PC-9 (cell line): ENCODE measurements around the gene SIGLEC15. TPM values are rescaled to one million over a fixed set of nuclear protein-coding genes. Genes with fewer than 3 reads are reported as not detected.

Experiments used
- BruUV-seq: library from RNA; stranded (reverse); fragments of 400-500 nt; replicated peaks from 2 replicates; lab custom pipeline; 2021; lab: Mats Ljungman, UMichigan
- CTCF ChIA-PET: fragments of 300-600 bp; sonication (Branson Sonifier 250); formaldehyde crosslinking; loops from one replicate; lab custom pipeline; 2022; ENCODE audit warnings: antibody characterized with exemption; lab: Charles Lee
- POLR2A ChIA-PET: fragments of 300-600 bp; sonication (Branson Sonifier 250); formaldehyde crosslinking; loops from one replicate; lab custom pipeline; 2022; ENCODE audit warnings: antibody characterized with exemption; ENCODE audit not compliant: unreplicated experiment; lab: Charles Lee
- DNase-seq, 2 experiments: peaks; one replicate each; pipeline versions ENCODE4 v3.0.0 to v3.0.0-alpha.2; 2015 to 2022; ENCODE audit warnings: mixed read lengths in 1 of 2
- H2AFZ ChIP-seq: fragments of 200-600 bp; sonication (generic); 2 replicates; pipeline ENCODE4 v1.8.1; 2017; ENCODE audit warnings: antibody characterized with exemption
- H3F3A ChIP-seq: fragments of 200-600 bp; sonication (generic); 2 replicates; pipeline ENCODE4 v1.8.1; 2017; ENCODE audit warnings: antibody characterized with exemption, mild to moderate bottlenecking, low read depth; ENCODE audit not compliant: insufficient read depth
- H3K27ac ChIP-seq: fragments of 200-600 bp; sonication (generic); 2 replicates; pipeline ENCODE4 v1.6.1; 2016; ENCODE audit warnings: mixed run types
- H3K27me3 ChIP-seq: fragments of 200-600 bp; sonication (generic); 2 replicates; pipeline ENCODE4 v1.6.1; 2016; ENCODE audit warnings: low read depth, mixed run types; ENCODE audit not compliant: insufficient read depth
- H3K36me3 ChIP-seq: fragments of 200-600 bp; sonication (generic); 2 replicates; pipeline ENCODE4 v1.6.1; 2016; ENCODE audit warnings: low read depth, mixed run types
- H3K4me1 ChIP-seq: fragments of 200-600 bp; sonication (generic); replicated peaks from 2 replicates; pipeline ENCODE4 v1.6.1; 2016; ENCODE audit warnings: mixed run types; ENCODE audit not compliant: insufficient read depth
- H3K4me2 ChIP-seq: fragments of 200-600 bp; sonication (generic); 2 replicates; pipeline ENCODE4 v1.6.1; 2017; ENCODE audit warnings: mixed run types
- H3K4me3 ChIP-seq: fragments of 200-600 bp; sonication (generic); 2 replicates; pipeline ENCODE4 v1.6.1; 2016; ENCODE audit warnings: mixed run types
- H3K79me2 ChIP-seq: fragments of 200-600 bp; sonication (generic); 2 replicates; pipeline ENCODE4 v1.6.1; 2017; ENCODE audit warnings: low read depth, mixed run types
- H3K9me2 ChIP-seq: fragments of 200-600 bp; sonication (generic); 2 replicates; pipeline ENCODE4 v1.8.1; 2017; ENCODE audit warnings: mild to moderate bottlenecking; ENCODE audit not compliant: insufficient read depth
- H3K9me3 ChIP-seq: fragments of 200-600 bp; sonication (generic); 2 replicates; pipeline ENCODE4 v1.8.1; 2016; ENCODE audit warnings: low read depth; ENCODE audit not compliant: insufficient read depth
- H4K20me1 ChIP-seq: fragments of 200-600 bp; sonication (generic); 2 replicates; pipeline ENCODE4 v1.8.1; 2017; ENCODE audit not compliant: insufficient read depth
- EZH2 ChIP-seq: fragments of 200-600 bp; sonication (generic); IDR thresholded peaks from 2 replicates; pipeline ENCODE4 v1.8.0; 2017; ENCODE audit warnings: antibody characterized with exemption, low read depth
- intact Hi-C: fragments of 100-400 bp; cut with micrococcal nuclease; formaldehyde crosslinking; loops from one replicate; pipeline ENCODE4 v1.10.0; 2022; ENCODE audit not compliant: unreplicated experiment
- total RNA-seq: library from RNA; stranded (reverse); gene quantifications from 2 replicates; pipeline ENCODE4 v1.2.3, GENCODE V29; 2021
- TF ChIP-seq, protein P1 (sequence below): fragments of 200-600 bp; sonication (generic); conservative IDR thresholded peaks from 2 replicates; pipeline ENCODE4 v1.6.1; 2017; ENCODE audit warnings: mixed run types, antibody characterized with exemption, mild to moderate bottlenecking, moderate library complexity

The SIGLEC15 gene
- total RNA-seq, 1 experiment from 2014 or later: 1.0 TPM

DNA sequence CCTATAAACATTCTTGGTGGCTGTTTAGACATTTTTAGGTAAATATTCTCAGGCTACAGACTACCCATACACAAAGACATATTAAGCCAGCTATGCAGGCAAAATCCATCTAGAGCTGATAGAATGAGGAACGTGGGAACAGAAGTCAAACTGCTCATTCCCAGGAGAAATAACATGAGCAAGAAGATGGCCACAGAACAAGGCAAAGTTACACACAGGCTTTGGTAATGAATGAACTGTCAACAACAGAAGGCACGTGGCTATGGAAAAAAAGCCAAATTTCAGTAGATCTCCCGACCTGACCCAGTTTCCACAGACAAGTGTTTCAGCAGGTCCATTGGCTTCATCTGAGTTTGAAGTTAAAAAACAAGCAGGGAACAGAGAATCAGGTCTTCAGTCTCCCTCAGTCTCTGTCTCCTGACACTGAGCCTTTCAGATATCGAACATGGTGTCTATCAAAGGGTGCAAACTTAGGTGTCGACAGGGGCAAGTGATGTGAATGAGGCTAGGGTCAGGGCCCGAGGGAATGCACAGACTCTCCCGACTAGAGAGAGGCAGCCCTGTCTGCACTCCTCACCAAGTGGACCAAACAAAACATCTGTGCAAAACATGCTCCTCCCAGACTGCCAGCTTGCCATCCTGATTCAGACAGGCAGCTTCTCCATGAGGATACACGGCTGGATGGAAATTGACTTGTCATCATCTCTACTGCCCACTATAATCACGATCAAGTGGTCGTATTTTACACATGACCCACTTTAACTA, 25.9 kb downstream of the SIGLEC15 start:
- no peaks in the 10 kb centered on the region for H3K79me2 ChIP-seq
- H3F3A ChIP-seq: no peaks in the 10 kb centered on the region
- H3K9me2 ChIP-seq: no peaks in the 10 kb centered on the region
- no peaks in the 10 kb centered on the region for H4K20me1 ChIP-seq
- TF ChIP-seq EZH2: no peak
- TF ChIP-seq, protein P1, sequence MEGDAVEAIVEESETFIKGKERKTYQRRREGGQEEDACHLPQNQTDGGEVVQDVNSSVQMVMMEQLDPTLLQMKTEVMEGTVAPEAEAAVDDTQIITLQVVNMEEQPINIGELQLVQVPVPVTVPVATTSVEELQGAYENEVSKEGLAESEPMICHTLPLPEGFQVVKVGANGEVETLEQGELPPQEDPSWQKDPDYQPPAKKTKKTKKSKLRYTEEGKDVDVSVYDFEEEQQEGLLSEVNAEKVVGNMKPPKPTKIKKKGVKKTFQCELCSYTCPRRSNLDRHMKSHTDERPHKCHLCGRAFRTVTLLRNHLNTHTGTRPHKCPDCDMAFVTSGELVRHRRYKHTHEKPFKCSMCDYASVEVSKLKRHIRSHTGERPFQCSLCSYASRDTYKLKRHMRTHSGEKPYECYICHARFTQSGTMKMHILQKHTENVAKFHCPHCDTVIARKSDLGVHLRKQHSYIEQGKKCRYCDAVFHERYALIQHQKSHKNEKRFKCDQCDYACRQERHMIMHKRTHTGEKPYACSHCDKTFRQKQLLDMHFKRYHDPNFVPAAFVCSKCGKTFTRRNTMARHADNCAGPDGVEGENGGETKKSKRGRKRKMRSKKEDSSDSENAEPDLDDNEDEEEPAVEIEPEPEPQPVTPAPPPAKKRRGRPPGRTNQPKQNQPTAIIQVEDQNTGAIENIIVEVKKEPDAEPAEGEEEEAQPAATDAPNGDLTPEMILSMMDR: no peak
- peaks cover 6% of the 10 kb centered on the region for H3K36me3 ChIP-seq
- no peak overlapping the region for H3K27ac ChIP-seq
- H3K4me2 ChIP-seq: no peak overlapping the region
- POLR2A ChIA-PET: no interaction called here
- CTCF ChIA-PET: interaction anchor here (0.6 kb wide), 1 partner anchor 145 kb away, joined by 4 read pairs; no protein-coding TSS in a partner anchor
- H3K27me3 ChIP-seq: no peaks in the 10 kb centered on the region
- no peak overlapping the region for H3K4me3 ChIP-seq
- H2AFZ ChIP-seq: no peak overlapping the region
- intact Hi-C loops: no loop called here
- H3K4me1 ChIP-seq: no peaks in the 10 kb centered on the region
- no TSS peak for BruUV-seq
- H3K9me3 ChIP-seq: no peaks in the 10 kb centered on the region
- no peak for DNase-seq

DNA sequence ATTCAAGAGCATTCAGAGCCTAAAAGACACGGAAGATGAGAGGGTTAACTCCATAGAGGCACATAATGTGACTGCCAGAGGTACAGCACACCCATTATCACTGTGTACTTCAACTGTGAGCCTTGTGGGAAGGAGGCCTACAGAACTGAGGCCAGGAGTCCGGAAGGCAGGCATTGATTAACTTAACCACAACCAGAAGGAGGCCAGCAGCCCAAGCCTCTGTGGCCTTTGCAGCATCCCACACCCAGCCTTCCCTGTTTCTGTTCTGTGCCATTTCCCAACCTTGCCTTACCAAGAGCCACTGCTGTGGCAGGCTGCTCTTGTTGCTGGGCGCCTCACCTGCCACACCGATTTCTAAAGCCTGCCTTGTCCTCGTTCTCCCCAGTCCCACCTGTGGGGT, 27.2 kb downstream of the SIGLEC15 start:
- BruUV-seq: no TSS peak
- intact Hi-C loops: no loop called here
- no peaks in the 10 kb centered on the region for H3K9me3 ChIP-seq
- H3K79me2 ChIP-seq: no peaks in the 10 kb centered on the region
- no peaks in the 10 kb centered on the region for H3F3A ChIP-seq
- no peaks in the 10 kb centered on the region for H4K20me1 ChIP-seq
- no peak overlapping the region for H3K27ac ChIP-seq
- TF ChIP-seq, protein P1: no peak
- no peak for TF ChIP-seq EZH2
- H3K4me2 ChIP-seq: no peak overlapping the region
- peaks cover 10% of the 10 kb centered on the region for H3K36me3 ChIP-seq
- no peak overlapping the region for H3K4me3 ChIP-seq
- POLR2A ChIA-PET: no interaction called here
- H3K9me2 ChIP-seq: no peaks in the 10 kb centered on the region
- no peak overlapping the region for H2AFZ ChIP-seq
- DNase-seq: no peak
- H3K4me1 ChIP-seq: no peaks in the 10 kb centered on the region
- H3K27me3 ChIP-seq: no peaks in the 10 kb centered on the region
- CTCF ChIA-PET: no interaction called here

DNA sequence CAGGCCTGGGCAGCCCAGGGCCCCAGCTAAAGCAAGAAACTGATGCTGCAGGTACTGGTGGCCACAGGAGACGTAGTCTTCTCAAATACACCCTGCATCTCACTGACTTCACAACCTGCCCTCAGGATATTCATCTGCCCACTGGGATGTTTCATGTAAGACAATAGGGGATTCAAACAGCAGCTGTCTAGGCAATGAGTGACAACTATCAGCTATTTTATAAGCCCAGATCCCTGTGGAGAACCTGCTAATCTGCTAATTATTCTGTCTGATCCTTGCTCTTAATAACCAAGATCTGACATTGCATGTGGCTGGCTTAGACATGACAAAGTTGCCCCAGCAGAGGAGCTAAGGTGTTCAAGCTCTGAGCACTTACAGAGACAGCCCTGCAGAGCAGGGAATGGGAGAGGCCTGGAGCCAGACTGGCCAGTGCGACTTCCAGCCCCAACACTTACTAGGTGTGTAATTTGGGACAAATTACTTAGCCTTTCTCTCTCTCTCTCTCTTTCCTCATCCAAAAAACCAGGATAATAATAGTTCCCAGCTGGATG, 28.6 kb downstream of the SIGLEC15 start:
- H3K36me3 ChIP-seq: peaks cover 16% of the 10 kb centered on the region
- no peaks in the 10 kb centered on the region for H3K4me1 ChIP-seq
- H3F3A ChIP-seq: no peaks in the 10 kb centered on the region
- H3K4me3 ChIP-seq: no peak overlapping the region
- no peaks in the 10 kb centered on the region for H3K27me3 ChIP-seq
- no peak overlapping the region for H3K27ac ChIP-seq
- intact Hi-C loops: no loop called here
- ChIA-PET CTCF (no interaction called here), POLR2A (no interaction called here)
- no peak overlapping the region for H3K4me2 ChIP-seq
- no peaks in the 10 kb centered on the region for H3K9me3 ChIP-seq
- no peaks in the 10 kb centered on the region for H3K79me2 ChIP-seq
- H2AFZ ChIP-seq: no peak overlapping the region
- TF ChIP-seq, protein P1: no peak
- no peak for TF ChIP-seq EZH2
- DNase-seq: no peak
- BruUV-seq: no TSS peak
- H3K9me2 ChIP-seq: no peaks in the 10 kb centered on the region
- H4K20me1 ChIP-seq: no peaks in the 10 kb centered on the region
